K562 (cell line): ENCODE data around the gene CASTOR1. TPM values are rescaled to one million over a fixed set of nuclear protein-coding genes. Genes with fewer than 3 reads are reported as not detected.

ENCODE experiments used
- ARHGAP35 ChIP-seq: fragments of 450-650 bp; IDR thresholded peaks from 2 replicates; pipeline ENCODE4 v1.6.1; 2018; ENCODE audit not compliant: partially characterized antibody
- ATF7 ChIP-seq: fragments of 450-650 bp; IDR thresholded peaks from 2 replicates; pipeline ENCODE4 v1.7.1; 2014; ENCODE audit warnings: mild to moderate bottlenecking, moderate library complexity
- EP300 ChIP-seq: IDR thresholded peaks from 2 replicates; pipeline ENCODE4 v1.6.1; 2012; ENCODE audit warnings: low read length, improper control_type of control experiment
- FIP1L1 ChIP-seq: fragments of 200-400 bp; formaldehyde crosslinking; IDR thresholded peaks from 2 replicates; pipeline ENCODE4 v1.6.1; 2018; ENCODE audit warnings: mild to moderate bottlenecking, low read depth, low read length; ENCODE audit not compliant: poor library complexity, severe bottlenecking
- HNRNPL ChIP-seq: fragments of 200-400 bp; formaldehyde crosslinking; IDR thresholded peaks from 2 replicates; pipeline ENCODE4 v1.6.1; 2017; ENCODE audit warnings: low read depth, mild to moderate bottlenecking, low read length
- KAT2B ChIP-seq: IDR thresholded peaks from one replicate; pipeline ENCODE4 v1.6.1; 2012; ENCODE audit warnings: low read depth, mild to moderate bottlenecking, control low read depth, inconsistent platforms, low read length, moderate library complexity
- MNT ChIP-seq, 2 experiments: fragments of 450-650 bp; conservative IDR thresholded peaks; 2 replicates each; pipeline ENCODE4 v1.6.1; 2017; ENCODE audit warnings: mild to moderate bottlenecking in 2 of 2, moderate library complexity in 2 of 2
- MTF1 ChIP-seq: fragments of 250-450 bp; sonication (Bioruptor Pico); IDR thresholded peaks from 2 replicates; pipeline ENCODE4 v1.9.0; 2021; ENCODE audit warnings: moderate library complexity, mild to moderate bottlenecking, inconsistent platforms, borderline replicate concordance
- NCOA6 ChIP-seq: fragments of 450-650 bp; IDR thresholded peaks from 2 replicates; pipeline ENCODE4 v1.6.1; 2017; ENCODE audit warnings: mild to moderate bottlenecking
- PPARD ChIP-seq: fragments of 250-450 bp; sonication (Bioruptor Pico); IDR thresholded peaks from 2 replicates; pipeline ENCODE4 v1.8.0; 2022; ENCODE audit warnings: inconsistent platforms, mild to moderate bottlenecking, moderate library complexity
- PURB ChIP-seq: sonication (generic); formaldehyde crosslinking; IDR thresholded peaks from 2 replicates; pipeline ENCODE4 v1.9.0; 2021; ENCODE audit warnings: low read depth, mild to moderate bottlenecking, missing genetic modification reagents
- SIX5 ChIP-seq, 2 experiments: IDR thresholded peaks; 2 replicates each; pipeline ENCODE4 v1.6.1; 2011; ENCODE audit warnings: low read length in 2 of 2, borderline replicate concordance in 1 of 2, low read depth in 1 of 2, mild to moderate bottlenecking in 1 of 2, moderate library complexity in 1 of 2; ENCODE audit not compliant: insufficient read depth in 1 of 2
- SMAD4 ChIP-seq: fragments of 250-450 bp; sonication (Bioruptor Pico); conservative IDR thresholded peaks from 2 replicates; pipeline ENCODE4 v1.8.0; 2021; ENCODE audit warnings: inconsistent platforms, mild to moderate bottlenecking, moderate library complexity
- STAG1 ChIP-seq: sonication (generic); formaldehyde crosslinking; IDR thresholded peaks from 2 replicates; pipeline ENCODE4 v1.5.0; 2020; ENCODE audit warnings: missing genetic modification reagents, borderline replicate concordance
- TCF7 ChIP-seq: sonication (generic); IDR thresholded peaks from 2 replicates; pipeline ENCODE4 v1.6.1; 2016; ENCODE audit warnings: antibody characterized with exemption, borderline replicate concordance
- UBTF ChIP-seq, 2 experiments: IDR thresholded peaks; 2 replicates each; pipeline ENCODE4 v1.6.1; 2012; ENCODE audit warnings: improper control_type of control experiment in 2 of 2, low read depth in 2 of 2, low read length in 2 of 2, borderline replicate concordance in 1 of 2
- ZNF232 ChIP-seq: sonication (generic); formaldehyde crosslinking; IDR thresholded peaks from 2 replicates; pipeline ENCODE4 v1.8.0; 2022; ENCODE audit warnings: mild to moderate bottlenecking, missing genetic modification reagents
- ZNF274 ChIP-seq: IDR thresholded peaks from 2 replicates; pipeline ENCODE4 v1.6.1; 2011; ENCODE audit warnings: low read depth, mild to moderate bottlenecking, low read length, moderate library complexity, borderline replicate concordance
- ZNF444 ChIP-seq: fragments of 250-450 bp; sonication (Bioruptor Pico); IDR thresholded peaks from 2 replicates; pipeline ENCODE4 v1.4.0; 2020; ENCODE audit warnings: mild to moderate bottlenecking, moderate library complexity
- ZNF695 ChIP-seq: fragments of 450-650 bp; formaldehyde crosslinking; IDR thresholded peaks from 2 replicates; pipeline ENCODE4 v1.4.0; 2020; ENCODE audit warnings: mild to moderate bottlenecking, moderate library complexity
- polyA plus RNA-seq, 8 experiments: library from polyadenylated mRNA; depleted of rRNA in 4 of 8; stranded (reverse) in 5 of 8; unstranded in 3 of 8; fragments of >200 nt; fragmentation: Nextera tagmentation in 2 of 8; fragmentation: Illumina TruSeq in 1 of 8; extraction: Ambion mirVana in 2 of 8; extraction: Trizol in 1 of 8; gene quantifications; 2 replicates each; pipeline versions ENCODE4 v1.2.1 to v1.2.3, GENCODE V29; 2011 to 2014; ENCODE audit warnings: inconsistent platforms in 1 of 8, missing spikeins in 1 of 8
- total RNA-seq, 7 experiments: library from RNA; depleted of rRNA in 6 of 7; stranded (reverse); fragments of >200 nt in 6 of 7; fragmentation: Illumina TruSeq in 2 of 7; extraction: Trizol in 2 of 7; gene quantifications; 2 replicates each; pipeline versions ENCODE4 v1.2.1 to v1.2.3, GENCODE V29; 2011 to 2021; ENCODE audit warnings: low replicate concordance in 1 of 7
- TF ChIP-seq, protein P1 (sequence below), 2 experiments: fragments of 450-650 bp in 1 of 2; sonication (generic) in 1 of 2; formaldehyde crosslinking in 1 of 2; IDR thresholded peaks in 1 of 2; conservative IDR thresholded peaks in 1 of 2; 2 replicates each; pipeline versions ENCODE4 v1.6.1 to v1.8.1; 2016 to 2023; ENCODE audit warnings: mild to moderate bottlenecking in 2 of 2, moderate library complexity in 2 of 2, inconsistent platforms in 1 of 2, missing genetic modification reagents in 1 of 2
- TF ChIP-seq, protein P2 (sequence below): fragments of 250-450 bp; sonication (Bioruptor Pico); IDR thresholded peaks from 2 replicates; pipeline ENCODE4 v1.8.0; 2022; ENCODE audit warnings: inconsistent platforms

The CASTOR1 gene
- total and polyA plus RNA-seq, 9 of the 15 experiments (the other 6 are each of a cell fraction or from before 2014, with no cell fraction given) = 0.35 to 2.6 (median 1.1) TPM

- TF ChIP-seq UBTF (IDR thresholded peaks at IDR 0.05; ENCODE audit: borderline replicate concordance in 1 of 2, low read depth in 2 of 2, low read length in 2 of 2) (no peak), PURB (CRISPR knock-in tag) (no peak), MNT (conservative IDR thresholded peaks at IDR 0.05) (no peak), SMAD4 (CRISPR knock-in tag) (0 out of 2 replicates have a peak, but pooled peaks have one; percentile 11), TCF7 (no peak), HNRNPL (no peak), ZNF695 (no peak), NCOA6 (no peak), PPARD (CRISPR knock-in tag) (no peak), ARHGAP35 (no peak), ZNF232 (CRISPR knock-in tag) (no peak), STAG1 (CRISPR knock-in tag) (no peak), FIP1L1 (no peak), ATF7 (peak; percentile 28; the same call in 1 of the 2 replicates), EP300 (peak; percentile 65; the same call in 1 of the 2 replicates), KAT2B (no peak), ZNF444 (no peak), MTF1 (CRISPR knock-in tag) (no peak), SIX5 (IDR thresholded peaks at IDR 0.05; ENCODE audit: borderline replicate concordance in 1 of 2, insufficient read depth in 1 of 2, low read depth in 1 of 2, low read length in 2 of 2) (no peak), ZNF274 (no peak)
- TF ChIP-seq, protein P1, sequence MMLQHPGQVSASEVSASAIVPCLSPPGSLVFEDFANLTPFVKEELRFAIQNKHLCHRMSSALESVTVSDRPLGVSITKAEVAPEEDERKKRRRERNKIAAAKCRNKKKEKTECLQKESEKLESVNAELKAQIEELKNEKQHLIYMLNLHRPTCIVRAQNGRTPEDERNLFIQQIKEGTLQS (IDR thresholded peaks at IDR 0.05) = no peak
- TF ChIP-seq, protein P1 (CRISPR knock-in tag; conservative IDR thresholded peaks at IDR 0.05) = no peak
- TF ChIP-seq, protein P2, sequence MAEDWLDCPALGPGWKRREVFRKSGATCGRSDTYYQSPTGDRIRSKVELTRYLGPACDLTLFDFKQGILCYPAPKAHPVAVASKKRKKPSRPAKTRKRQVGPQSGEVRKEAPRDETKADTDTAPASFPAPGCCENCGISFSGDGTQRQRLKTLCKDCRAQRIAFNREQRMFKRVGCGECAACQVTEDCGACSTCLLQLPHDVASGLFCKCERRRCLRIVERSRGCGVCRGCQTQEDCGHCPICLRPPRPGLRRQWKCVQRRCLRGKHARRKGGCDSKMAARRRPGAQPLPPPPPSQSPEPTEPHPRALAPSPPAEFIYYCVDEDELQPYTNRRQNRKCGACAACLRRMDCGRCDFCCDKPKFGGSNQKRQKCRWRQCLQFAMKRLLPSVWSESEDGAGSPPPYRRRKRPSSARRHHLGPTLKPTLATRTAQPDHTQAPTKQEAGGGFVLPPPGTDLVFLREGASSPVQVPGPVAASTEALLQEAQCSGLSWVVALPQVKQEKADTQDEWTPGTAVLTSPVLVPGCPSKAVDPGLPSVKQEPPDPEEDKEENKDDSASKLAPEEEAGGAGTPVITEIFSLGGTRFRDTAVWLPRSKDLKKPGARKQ (CRISPR knock-in tag) = no peak
These were observed 38.6 kb upstream of the CASTOR1 start (continued) for GRCh38 chr22:30327864-30328345.
